HepG2 (cell line): ENCODE measurements around the gene ENPP1. TPM values are rescaled to one million over a fixed set of nuclear protein-coding genes. Genes with fewer than 3 reads are reported as not detected.
A peak's percentile ranks its signal among the peaks of the same experiment; 100 is the strongest.

Experiments
- ELF3 ChIP-seq: IDR thresholded peaks from 2 replicates; pipeline ENCODE4 v1.6.1; 2016; ENCODE audit warnings: missing genetic modification reagents, missing compliant biosample characterization
- ESRRA ChIP-seq: sonication (generic); formaldehyde crosslinking; IDR thresholded peaks from 2 replicates; pipeline ENCODE4 v1.5.1; 2020; ENCODE audit warnings: mild to moderate bottlenecking, low read depth, missing genetic modification reagents
- HDAC2 ChIP-seq: sonication (generic); formaldehyde crosslinking; IDR thresholded peaks from 2 replicates; pipeline ENCODE4 v1.4.0; 2020; ENCODE audit warnings: missing genetic modification reagents
- MED1 ChIP-seq: sonication (generic); formaldehyde crosslinking; IDR thresholded peaks from 2 replicates; pipeline ENCODE4 v1.4.0; 2020; ENCODE audit warnings: missing genetic modification reagents
- NR2C2 ChIP-seq: sonication (generic); formaldehyde crosslinking; IDR thresholded peaks from 2 replicates; pipeline ENCODE4 v1.4.0; 2020; ENCODE audit warnings: missing genetic modification reagents, mild to moderate bottlenecking, moderate library complexity, borderline replicate concordance
- PHF5A ChIP-seq: IDR thresholded peaks from one replicate; pipeline ENCODE4 v1.6.1; 2018; ENCODE audit warnings: low read depth, missing genetic modification reagents; ENCODE audit not compliant: unreplicated experiment
- SIX1 ChIP-seq: sonication (generic); formaldehyde crosslinking; IDR thresholded peaks from 2 replicates; pipeline ENCODE4 v1.4.0; 2020; ENCODE audit warnings: missing genetic modification reagents, borderline replicate concordance
- SOX13 ChIP-seq, 3 experiments: fragments of 450-650 bp in 1 of 3; sonication (generic) in 1 of 3; formaldehyde crosslinking in 1 of 3; IDR thresholded peaks in 2 of 3; conservative IDR thresholded peaks in 1 of 3; 2 replicates each; pipeline versions ENCODE4 v1.5.0 to v1.6.1; 2016 to 2020; ENCODE audit warnings: antibody characterized with exemption in 1 of 3, mild to moderate bottlenecking in 1 of 3, missing compliant biosample characterization in 1 of 3, missing genetic modification reagents in 1 of 3, moderate library complexity in 1 of 3
- ZNF660 ChIP-seq: sonication (generic); formaldehyde crosslinking; IDR thresholded peaks from 2 replicates; pipeline ENCODE4 v1.5.1; 2020; ENCODE audit warnings: mild to moderate bottlenecking, low read depth, missing genetic modification reagents, borderline replicate concordance
- polyA plus RNA-seq, 8 experiments: library from polyadenylated mRNA; depleted of rRNA in 3 of 8; stranded (reverse) in 7 of 8; unstranded in 1 of 8; fragments of >200 nt; fragmentation: Illumina TruSeq in 4 of 8; extraction: Trizol in 4 of 8; gene quantifications; 2 replicates each; pipeline versions ENCODE4 v1.2.1 to v1.2.3, GENCODE V29; 2011 to 2016; ENCODE audit warnings: low read depth in 4 of 8, missing spikeins in 1 of 8, mixed read lengths in 1 of 8; ENCODE audit not compliant: insufficient read depth in 1 of 8
- total RNA-seq, 5 experiments: library from RNA; depleted of rRNA; stranded (reverse); fragments of >200 nt; fragmentation: Illumina TruSeq; extraction: Trizol; gene quantifications; 2 replicates each; pipeline ENCODE4 v1.2.3, GENCODE V29; 2016; ENCODE audit warnings: low read depth in 1 of 5
- TF ChIP-seq, protein P1 (sequence below): sonication (generic); formaldehyde crosslinking; IDR thresholded peaks from 2 replicates; pipeline ENCODE4 v1.4.0; 2020; ENCODE audit warnings: missing genetic modification reagents, borderline replicate concordance
- TF ChIP-seq, protein P2 (sequence below): sonication (generic); formaldehyde crosslinking; IDR thresholded peaks from 2 replicates; pipeline ENCODE4 v1.8.0; 2022; ENCODE audit warnings: missing genetic modification reagents, mild to moderate bottlenecking, moderate library complexity, borderline replicate concordance
- TF ChIP-seq, protein P3 (sequence below): sonication (generic); formaldehyde crosslinking; conservative IDR thresholded peaks from 2 replicates; pipeline ENCODE4 v1.4.0; 2020; ENCODE audit warnings: missing genetic modification reagents
- TF ChIP-seq, protein P4 (sequence below): IDR thresholded peaks from 2 replicates; pipeline ENCODE4 v1.6.1; 2012; ENCODE audit warnings: inconsistent platforms
- TF ChIP-seq, protein P5 (sequence below): sonication (generic); formaldehyde crosslinking; IDR thresholded peaks from 2 replicates; pipeline ENCODE4 v1.4.0; 2020; ENCODE audit warnings: missing genetic modification reagents

The ENPP1 gene
- total and polyA plus RNA-seq, 2 of the 13 experiments (the other 11 are each of a cell fraction or from before 2014, with no cell fraction given) = 56.5 to 160 TPM

DNA sequence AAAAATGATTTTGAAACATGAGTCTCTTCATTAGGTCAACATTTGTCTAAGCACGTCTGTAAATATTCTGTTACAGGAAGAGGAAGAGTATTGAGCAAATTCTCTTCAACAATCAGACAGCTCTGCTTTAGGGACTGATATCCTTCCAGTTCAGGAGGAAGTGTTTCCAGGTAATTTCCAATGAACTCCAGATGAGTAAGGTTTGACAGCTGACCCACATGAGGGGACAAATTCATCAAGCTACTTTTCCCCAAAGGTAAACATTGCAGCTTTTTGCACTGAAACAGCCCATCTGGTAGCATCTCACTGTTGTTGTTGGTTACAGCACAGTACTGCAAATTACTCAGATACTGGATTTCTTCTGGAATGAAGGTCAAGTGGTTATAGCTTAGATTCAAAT, 18.1 kb downstream of the ENPP1 start (continued):
- TF ChIP-seq, protein P1, sequence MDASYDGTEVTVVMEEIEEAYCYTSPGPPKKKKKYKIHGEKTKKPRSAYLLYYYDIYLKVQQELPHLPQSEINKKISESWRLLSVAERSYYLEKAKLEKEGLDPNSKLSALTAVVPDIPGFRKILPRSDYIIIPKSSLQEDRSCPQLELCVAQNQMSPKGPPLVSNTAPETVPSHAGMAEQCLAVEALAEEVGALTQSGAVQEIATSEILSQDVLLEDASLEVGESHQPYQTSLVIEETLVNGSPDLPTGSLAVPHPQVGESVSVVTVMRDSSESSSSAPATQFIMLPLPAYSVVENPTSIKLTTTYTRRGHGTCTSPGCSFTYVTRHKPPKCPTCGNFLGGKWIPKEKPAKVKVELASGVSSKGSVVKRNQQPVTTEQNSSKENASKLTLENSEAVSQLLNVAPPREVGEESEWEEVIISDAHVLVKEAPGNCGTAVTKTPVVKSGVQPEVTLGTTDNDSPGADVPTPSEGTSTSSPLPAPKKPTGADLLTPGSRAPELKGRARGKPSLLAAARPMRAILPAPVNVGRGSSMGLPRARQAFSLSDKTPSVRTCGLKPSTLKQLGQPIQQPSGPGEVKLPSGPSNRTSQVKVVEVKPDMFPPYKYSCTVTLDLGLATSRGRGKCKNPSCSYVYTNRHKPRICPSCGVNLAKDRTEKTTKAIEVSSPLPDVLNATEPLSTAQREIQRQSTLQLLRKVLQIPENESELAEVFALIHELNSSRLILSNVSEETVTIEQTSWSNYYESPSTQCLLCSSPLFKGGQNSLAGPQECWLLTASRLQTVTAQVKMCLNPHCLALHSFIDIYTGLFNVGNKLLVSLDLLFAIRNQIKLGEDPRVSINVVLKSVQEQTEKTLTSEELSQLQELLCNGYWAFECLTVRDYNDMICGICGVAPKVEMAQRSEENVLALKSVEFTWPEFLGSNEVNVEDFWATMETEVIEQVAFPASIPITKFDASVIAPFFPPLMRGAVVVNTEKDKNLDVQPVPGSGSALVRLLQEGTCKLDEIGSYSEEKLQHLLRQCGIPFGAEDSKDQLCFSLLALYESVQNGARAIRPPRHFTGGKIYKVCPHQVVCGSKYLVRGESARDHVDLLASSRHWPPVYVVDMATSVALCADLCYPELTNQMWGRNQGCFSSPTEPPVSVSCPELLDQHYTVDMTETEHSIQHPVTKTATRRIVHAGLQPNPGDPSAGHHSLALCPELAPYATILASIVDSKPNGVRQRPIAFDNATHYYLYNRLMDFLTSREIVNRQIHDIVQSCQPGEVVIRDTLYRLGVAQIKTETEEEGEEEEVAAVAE (CRISPR knock-in tag) = peak; percentile 65; the same call in 1 of the 2 replicates
- TF ChIP-seq, protein P2, sequence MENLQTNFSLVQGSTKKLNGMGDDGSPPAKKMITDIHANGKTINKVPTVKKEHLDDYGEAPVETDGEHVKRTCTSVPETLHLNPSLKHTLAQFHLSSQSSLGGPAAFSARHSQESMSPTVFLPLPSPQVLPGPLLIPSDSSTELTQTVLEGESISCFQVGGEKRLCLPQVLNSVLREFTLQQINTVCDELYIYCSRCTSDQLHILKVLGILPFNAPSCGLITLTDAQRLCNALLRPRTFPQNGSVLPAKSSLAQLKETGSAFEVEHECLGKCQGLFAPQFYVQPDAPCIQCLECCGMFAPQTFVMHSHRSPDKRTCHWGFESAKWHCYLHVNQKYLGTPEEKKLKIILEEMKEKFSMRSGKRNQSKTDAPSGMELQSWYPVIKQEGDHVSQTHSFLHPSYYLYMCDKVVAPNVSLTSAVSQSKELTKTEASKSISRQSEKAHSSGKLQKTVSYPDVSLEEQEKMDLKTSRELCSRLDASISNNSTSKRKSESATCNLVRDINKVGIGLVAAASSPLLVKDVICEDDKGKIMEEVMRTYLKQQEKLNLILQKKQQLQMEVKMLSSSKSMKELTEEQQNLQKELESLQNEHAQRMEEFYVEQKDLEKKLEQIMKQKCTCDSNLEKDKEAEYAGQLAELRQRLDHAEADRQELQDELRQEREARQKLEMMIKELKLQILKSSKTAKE = peak; percentile 13; the same call in 1 of the 2 replicates
- peak; percentile 99 for TF ChIP-seq ELF3 (CRISPR knock-in tag)
- TF ChIP-seq, protein P3, sequence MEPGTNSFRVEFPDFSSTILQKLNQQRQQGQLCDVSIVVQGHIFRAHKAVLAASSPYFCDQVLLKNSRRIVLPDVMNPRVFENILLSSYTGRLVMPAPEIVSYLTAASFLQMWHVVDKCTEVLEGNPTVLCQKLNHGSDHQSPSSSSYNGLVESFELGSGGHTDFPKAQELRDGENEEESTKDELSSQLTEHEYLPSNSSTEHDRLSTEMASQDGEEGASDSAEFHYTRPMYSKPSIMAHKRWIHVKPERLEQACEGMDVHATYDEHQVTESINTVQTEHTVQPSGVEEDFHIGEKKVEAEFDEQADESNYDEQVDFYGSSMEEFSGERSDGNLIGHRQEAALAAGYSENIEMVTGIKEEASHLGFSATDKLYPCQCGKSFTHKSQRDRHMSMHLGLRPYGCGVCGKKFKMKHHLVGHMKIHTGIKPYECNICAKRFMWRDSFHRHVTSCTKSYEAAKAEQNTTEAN = peak; percentile 70; the same call in 1 of the 2 replicates
- TF ChIP-seq HDAC2 (CRISPR knock-in tag) = peak; percentile 73
- peak; percentile 97 for TF ChIP-seq NR2C2 (CRISPR knock-in tag)
- TF ChIP-seq ZNF660 (CRISPR knock-in tag) = no peak
- TF ChIP-seq SOX13 (IDR thresholded peaks at IDR 0.05) = no peak
- TF ChIP-seq SOX13 (CRISPR knock-in tag; conservative IDR thresholded peaks at IDR 0.05 in 1 of 2, IDR thresholded peaks at IDR 0.05 in 1 of 2) = peak in 1 of 2 experiments; percentile 75; a peak in 1 of 4 replicates
- TF ChIP-seq SIX1 (CRISPR knock-in tag) = peak; percentile 93; the same call in 1 of the 2 replicates
- peak; percentile 18 for TF ChIP-seq PHF5A (CRISPR knock-in tag)
- TF ChIP-seq ESRRA (CRISPR knock-in tag) = no peak
- TF ChIP-seq, protein P4, sequence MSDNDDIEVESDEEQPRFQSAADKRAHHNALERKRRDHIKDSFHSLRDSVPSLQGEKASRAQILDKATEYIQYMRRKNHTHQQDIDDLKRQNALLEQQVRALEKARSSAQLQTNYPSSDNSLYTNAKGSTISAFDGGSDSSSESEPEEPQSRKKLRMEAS = peak; percentile 22; the same call in 1 of the 2 replicates
- TF ChIP-seq MED1 (CRISPR knock-in tag) = peak; percentile 87
- TF ChIP-seq, protein P5, sequence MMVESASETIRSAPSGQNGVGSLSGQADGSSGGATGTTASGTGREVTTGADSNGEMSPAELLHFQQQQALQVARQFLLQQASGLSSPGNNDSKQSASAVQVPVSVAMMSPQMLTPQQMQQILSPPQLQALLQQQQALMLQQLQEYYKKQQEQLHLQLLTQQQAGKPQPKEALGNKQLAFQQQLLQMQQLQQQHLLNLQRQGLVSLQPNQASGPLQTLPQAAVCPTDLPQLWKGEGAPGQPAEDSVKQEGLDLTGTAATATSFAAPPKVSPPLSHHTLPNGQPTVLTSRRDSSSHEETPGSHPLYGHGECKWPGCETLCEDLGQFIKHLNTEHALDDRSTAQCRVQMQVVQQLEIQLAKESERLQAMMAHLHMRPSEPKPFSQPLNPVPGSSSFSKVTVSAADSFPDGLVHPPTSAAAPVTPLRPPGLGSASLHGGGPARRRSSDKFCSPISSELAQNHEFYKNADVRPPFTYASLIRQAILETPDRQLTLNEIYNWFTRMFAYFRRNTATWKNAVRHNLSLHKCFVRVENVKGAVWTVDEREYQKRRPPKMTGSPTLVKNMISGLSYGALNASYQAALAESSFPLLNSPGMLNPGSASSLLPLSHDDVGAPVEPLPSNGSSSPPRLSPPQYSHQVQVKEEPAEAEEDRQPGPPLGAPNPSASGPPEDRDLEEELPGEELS (CRISPR knock-in tag) = peak; percentile 77
